AG09309 (cell line): ENCODE measurements around the gene GPC5.

Experiments
- DNase-seq: peaks from one replicate; pipeline ENCODE4 v3.0.0-alpha.2; 2010; ENCODE audit warnings: low read depth
- H3K4me3 ChIP-seq: 2 replicates; pipeline ENCODE4 v1.5.1; 2011; ENCODE audit warnings: mild to moderate bottlenecking, low read depth, low read length, moderate library complexity; ENCODE audit not compliant: control insufficient read depth
- CTCF ChIP-seq: IDR thresholded peaks from 2 replicates; pipeline ENCODE4 v1.5.1; 2011; ENCODE audit warnings: mild to moderate bottlenecking, low read depth, low read length, inconsistent platforms; ENCODE audit not compliant: insufficient read depth, control insufficient read depth; ENCODE audit errors: missing control alignments

The GPC5 gene

DNA sequence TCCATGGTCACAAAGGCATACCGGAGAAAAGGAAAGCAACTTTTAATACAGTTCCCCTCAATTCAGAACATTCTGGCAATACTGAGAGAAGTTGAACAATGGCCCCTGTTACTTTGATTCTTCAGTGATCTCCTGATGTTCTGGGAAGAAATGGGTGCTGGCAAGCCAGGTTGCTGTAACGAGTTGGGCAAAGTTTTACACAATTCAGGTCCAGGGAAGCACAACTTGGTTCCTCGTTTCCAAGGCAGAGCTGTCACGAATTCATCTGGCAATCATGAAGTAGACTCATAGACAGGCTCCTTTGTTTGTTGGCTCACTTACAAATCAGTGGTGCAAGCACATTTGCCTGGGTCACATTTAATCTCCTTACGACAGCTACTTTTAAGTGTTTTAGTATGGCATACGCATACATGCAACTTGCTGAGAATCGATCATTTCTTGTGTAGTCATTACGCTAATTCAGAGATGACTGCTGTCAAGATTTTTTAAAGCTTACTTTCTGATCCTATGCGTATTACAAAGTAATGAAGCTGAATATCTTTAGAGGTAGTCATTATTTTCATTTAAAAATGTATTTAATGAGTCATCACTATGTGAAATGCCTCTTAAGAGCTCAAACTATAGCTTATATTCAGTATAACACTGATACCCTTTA, 174.7 kb downstream of the GPC5 start:
- DNase-seq = no peak
- no peak for TF ChIP-seq CTCF
- no peak overlapping the region for H3K4me3 ChIP-seq

GRCh38 chr13:91574766-91575165, 176.3 kb downstream of the GPC5 start:
- no peak for TF ChIP-seq CTCF
- DNase-seq = no peak

DNA sequence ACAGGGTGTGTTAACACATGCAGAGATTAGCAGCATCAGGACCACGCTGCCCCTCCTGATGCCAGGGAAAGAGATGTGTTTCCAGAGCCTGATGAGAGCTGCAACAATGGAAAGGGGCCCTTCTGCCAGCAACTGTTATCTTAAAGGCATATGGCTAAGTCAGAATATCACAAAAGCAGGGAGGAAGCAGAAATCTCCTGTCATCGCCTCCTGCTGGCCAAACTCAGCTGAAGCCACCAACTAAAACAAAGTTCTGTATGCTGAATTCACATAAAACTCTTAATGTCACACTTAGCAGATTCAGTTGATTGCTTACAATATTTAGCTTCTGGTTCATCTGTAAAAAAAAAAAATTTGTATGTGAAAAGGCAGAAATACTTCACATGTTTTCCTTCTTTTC, 178.2 kb downstream of the GPC5 start:
- TF ChIP-seq CTCF = no peak
- H3K4me3 ChIP-seq = no peak overlapping the region
- DNase-seq = no peak

More at GRCh38 chr13:91574766-91575165, 176.3 kb downstream of the GPC5 start:
- H3K4me3 ChIP-seq = no peak overlapping the region

DNA sequence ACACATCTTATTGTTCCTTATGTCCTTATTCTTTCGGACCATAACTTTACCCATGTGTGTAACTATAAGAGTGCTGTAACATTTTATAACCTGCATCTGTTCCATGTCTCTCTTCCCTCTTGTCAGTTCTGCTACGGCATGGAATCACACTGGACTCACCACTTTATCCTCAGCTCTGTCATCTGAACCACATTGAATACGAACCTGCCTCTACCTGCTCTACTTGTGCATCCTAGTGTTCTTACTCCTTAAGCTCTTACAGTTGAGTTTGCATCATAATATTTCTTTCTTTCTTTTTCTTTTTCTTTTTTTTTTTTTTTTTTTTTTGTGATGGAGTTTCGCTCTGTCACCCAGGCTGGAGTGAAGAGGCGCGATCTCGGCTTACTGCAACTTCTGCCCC, 180.9 kb downstream of the GPC5 start:
- H3K4me3 ChIP-seq = no peak overlapping the region
- no peak for TF ChIP-seq CTCF
- DNase-seq = no peak

- TF ChIP-seq CTCF = no peak
These were observed 182.3 kb downstream of the GPC5 start for GRCh38 chr13:91580749-91581148.

GRCh38 chr13:91586609-91587008, 188.2 kb downstream of the GPC5 start:
- H3K4me3 ChIP-seq = no peak overlapping the region
- no peak for TF ChIP-seq CTCF
- no peak for DNase-seq

More at GRCh38 chr13:91580749-91581148, 182.3 kb downstream of the GPC5 start:
- H3K4me3 ChIP-seq = no peak overlapping the region
- DNase-seq = no peak

GRCh38 chr13:91588541-91588940, 190.1 kb downstream of the GPC5 start:
- no peak for DNase-seq
- TF ChIP-seq CTCF = no peak
- H3K4me3 ChIP-seq = no peak overlapping the region
